HG03520 (cell line): ENCODE results near the gene SFPQ.
"Not testable (repeated sequence)": the region's sequence is repeated elsewhere in the genome, so short reads cannot be mapped to it uniquely, and the experiment has no call there.

Experiments used
- ATAC-seq: cut with Tn5 transposase; IDR thresholded peaks from one replicate; pipeline ENCODE4 v1.9.1; 2021; ENCODE audit warnings: mild to moderate bottlenecking, moderate library complexity; ENCODE audit not compliant: unreplicated experiment

Gene SFPQ

DNA sequence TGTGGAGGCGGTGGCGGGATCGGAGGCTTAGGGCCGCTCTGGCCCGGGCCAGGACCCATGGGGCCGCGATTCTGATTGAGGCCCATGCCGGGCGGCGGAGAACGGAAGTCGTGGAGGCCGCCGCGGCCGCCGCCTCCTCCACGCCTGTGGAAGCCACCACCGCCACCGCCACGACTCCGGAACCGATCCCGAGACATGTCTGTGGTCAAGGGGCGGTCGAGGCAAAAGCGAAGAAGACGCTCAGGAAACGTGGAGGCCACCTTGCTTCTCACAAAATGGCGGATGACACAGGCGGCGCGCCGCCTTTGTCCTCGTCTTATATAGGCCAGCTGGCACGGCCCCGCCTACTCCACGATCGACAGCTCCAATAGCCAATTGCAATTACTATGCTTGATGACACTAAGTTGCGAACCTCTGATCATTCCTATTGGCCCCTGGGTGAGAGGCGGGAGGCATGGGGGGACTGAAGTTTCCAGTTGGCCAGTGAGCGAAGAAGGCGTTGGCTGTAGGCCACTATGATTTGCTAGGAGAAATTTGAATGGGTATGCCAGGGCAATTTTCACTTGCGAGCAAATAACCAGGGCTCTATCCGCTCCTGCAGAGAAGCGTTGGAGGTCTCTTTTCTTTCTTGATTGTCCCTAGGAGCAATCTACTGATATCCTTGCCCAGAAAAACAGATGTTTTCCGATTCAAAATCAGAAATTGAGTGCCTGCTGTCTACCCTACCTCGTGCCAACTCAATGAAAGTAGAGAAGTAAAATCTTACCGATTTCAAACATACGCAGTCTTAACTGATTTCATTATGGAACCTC is at the start of gene SFPQ:
Gene SFPQ (minus strand): TSS at position 293 of the 812 bp plus-strand sequence. CDS start 96 bp downstream, at position 197.
- ATAC-seq = peak; percentile 83

DNA sequence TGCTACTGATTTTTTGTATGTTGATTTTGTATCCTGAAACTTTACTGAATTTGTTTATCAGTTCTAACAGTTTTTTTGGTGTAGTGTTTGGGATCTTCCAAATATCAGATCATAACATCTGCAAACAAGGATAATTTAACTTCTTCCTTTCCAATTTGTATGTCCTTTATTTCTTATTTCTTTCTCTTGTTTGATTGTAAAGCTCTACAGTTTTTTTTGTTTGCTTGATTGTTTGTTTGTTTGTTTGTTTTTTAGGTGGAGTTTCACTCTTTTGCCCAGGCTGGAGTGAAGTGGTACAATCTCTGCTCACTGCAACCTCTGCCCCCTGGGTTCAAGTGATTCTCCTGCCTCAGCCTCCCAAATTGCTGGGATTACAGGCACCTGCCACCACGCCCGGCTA is 43.8 kb upstream of the SFPQ start:
- not testable (repeated sequence) for ATAC-seq

DNA sequence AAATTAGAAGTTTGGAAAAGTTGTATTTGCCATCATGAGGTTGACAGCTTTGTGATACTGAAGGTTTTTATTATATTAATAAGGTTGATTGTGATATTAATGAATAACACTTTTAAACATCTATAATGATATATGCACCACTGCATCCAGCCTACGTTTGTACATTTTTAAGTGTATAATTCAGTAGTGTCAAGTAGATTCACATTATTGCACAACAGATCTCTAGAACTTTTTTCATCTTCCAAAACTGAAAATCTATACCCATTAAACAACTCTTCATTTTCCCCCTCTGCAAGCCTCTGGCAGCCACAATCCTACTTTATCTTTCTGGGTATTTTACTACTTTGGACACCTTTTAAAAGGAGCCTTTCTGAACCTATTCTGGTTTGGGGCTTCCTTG is 38.3 kb upstream of the SFPQ start:
- no peak for ATAC-seq

DNA sequence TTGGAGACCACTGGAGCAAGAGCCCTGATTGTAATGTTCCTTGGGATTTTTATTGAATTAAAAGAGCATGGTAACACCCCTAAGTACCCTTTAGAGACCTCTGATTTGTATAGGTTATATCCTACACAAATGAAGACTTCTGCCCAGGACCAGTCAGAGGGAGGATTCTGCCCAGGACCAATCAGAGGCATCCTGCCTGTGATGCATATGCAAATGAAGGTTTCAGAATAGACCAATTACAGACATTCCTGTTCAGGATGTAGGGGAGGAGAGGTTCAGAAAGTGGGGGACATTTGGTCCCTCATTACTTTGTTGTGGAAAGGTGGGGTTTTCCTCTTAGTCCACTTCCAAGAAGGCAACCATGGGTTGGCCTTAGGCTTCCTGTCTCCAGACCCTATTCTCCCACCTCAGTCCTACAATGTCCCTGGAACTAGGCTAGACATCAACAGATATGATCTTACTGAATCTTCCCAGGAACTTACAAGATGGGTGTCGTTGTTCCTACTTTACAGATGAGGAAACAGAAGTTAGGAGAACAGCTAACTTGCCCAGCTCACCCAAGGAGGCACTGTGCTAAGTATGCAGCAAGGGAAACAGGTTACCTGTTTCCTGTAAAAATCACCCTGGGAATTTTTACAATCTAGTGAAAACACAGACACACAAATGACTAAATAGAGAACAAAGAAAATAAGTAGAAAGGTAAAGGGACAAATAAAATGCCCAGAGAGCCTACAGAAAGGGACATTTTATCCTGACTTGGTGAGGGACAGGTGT is 36.8 kb upstream of the SFPQ start:
- no peak for ATAC-seq

DNA sequence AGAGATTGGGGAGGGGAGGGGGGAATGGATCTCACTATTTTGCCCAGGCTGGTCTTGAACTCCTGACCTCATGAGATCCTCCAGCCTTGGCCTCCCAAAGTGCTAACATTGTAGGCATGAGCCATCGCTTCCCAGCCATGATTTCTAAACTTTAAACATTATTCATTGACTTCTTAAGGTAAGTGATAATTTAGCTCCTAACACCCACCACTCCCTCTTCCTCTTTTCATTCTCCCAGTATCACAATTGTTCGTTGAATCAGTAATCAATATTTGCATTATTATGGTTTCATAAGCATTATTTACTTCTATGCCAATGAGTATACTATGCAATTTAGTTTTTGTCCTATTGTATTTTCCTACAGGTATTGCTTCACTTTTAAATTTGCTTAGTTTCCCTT is 33.6 kb upstream of the SFPQ start:
- ATAC-seq = no peak

DNA sequence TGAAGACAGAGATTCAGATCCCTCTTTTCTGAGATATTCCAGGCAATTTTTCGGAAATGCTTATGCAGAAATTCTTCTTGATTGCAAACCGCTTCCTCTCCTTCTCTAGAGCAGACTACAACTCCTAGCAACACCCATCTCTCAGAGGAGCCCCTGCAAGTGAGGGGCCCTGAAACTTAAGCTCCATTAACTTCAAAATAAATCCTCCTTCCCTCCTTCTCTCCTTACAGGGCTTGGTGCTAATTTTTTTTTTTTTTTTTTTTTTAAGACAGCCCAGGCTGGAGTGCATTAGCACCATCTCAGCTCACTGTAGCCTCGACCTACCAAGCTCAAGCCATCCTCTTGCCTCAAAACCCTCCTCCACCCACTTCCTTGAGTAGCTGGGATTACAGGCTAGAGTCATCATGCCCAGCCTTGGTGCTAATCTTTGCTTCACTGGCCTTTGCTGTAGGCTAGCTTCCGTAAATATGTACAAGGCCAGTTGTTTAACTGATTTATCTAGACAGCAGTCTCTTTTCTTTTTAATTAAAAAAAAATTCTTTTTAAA is 30.2 kb upstream of the SFPQ start:
- no peak for ATAC-seq

DNA sequence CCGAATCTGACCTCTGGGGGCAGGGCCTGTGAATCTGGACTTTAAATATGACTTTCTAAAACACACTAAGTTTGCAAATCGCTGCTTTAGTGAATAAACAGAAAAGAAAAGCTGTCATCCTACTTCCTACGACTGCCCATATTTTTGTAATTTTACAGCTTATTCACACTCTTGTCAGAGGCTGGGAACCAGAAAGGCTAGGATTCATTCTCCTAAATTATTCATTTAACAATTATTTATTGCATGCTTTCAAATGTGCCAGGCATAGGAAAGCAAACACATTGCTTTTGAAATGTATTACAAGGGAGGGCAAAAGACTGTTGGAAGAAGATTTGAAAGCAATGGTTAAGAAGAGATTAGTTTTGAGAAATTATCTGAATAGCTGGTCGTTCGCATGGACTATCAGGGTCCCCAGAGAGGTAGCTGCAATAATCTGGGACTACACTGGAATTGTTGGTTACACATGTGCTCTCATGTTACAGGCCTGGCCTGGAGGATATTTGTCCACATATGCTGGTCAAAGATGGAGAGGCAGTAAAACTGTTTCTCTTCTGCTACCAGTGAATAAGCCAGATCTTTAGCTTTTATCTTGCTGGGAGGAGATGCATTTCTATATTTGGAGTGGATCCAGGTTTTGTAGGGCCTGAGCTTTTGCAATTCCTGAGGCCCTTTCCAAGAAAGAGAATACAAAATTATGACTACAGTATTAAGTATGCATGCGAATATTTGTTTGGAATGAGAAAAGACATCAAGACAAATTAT is 29.6 kb upstream of the SFPQ start:
- ATAC-seq = no peak

DNA sequence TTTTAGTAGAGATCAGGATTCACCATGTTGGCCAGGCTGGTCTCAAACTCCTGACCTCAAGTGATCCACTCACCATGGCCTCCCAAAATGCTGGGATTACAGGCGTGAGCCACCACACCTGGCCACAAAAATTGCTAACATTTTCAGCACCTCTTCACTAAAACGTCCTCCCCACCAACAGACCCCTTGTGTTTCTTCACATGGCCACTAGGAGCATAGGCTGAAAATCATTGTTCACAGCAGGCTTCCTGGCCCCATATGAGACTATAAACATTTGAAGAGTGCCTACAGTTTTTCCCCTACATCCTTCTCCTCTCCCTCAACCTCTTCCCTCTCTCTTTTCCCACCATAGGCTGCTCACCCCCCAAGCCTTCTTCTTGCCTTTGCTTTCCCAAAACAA is 28.0 kb upstream of the SFPQ start:
- ATAC-seq = no peak

GRCh38 chr1:35215346-35215745 is 22.4 kb upstream of the SFPQ start:
- no peak for ATAC-seq

- ATAC-seq = no peak
Measured at GRCh38 chr1:35211120-35211414, 18.1 kb upstream of the SFPQ start.

DNA sequence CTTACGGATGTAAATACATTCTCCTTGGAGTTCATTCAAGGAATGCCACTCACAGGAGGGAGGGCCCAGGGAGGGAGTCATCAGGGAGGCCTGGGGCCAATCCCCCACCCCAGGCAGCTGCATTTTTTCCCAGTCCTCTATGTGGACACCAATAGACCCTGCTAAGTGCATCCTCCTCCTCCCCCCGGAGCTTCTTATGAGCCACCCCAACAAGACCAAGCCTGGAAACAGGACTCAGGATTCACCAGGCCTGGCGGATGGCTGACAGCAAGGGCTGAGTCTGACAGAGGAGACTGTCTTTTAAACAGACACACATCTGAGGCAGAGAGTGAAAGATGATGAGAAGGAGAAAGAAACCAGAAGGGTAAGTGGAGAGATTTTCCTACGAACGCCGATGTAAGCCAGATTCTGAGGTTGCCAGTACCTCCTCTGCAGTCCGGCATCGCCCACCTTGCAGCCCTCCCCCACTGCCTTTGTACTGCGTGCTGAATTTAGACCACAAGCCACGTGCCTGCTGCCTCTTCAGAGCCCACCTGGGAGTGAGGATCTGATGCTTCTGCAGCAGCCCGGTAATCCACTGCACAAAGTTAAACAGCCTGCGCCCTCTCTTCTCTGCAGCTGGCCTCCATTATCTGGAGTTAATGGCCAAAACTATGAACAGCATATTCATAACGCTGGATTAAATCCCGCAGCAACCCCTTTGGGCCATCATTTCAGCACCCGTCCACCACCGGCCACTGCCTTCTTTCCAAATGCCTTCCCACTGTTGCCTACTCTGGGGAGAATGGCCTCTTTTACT is 17.6 kb upstream of the SFPQ start:
- ATAC-seq = no peak

- ATAC-seq = no peak
Measured at GRCh38 chr1:35203295-35203694, 10.3 kb upstream of the SFPQ start.

- ATAC-seq = no peak
Measured at GRCh38 chr1:35202048-35202719, 9.2 kb upstream of the SFPQ start.

- ATAC-seq = no peak
Measured at GRCh38 chr1:35201631-35202030, 8.7 kb upstream of the SFPQ start.

- ATAC-seq = peak; percentile 34
Measured at GRCh38 chr1:35192056-35192852, 691 bp downstream of the SFPQ start.

DNA sequence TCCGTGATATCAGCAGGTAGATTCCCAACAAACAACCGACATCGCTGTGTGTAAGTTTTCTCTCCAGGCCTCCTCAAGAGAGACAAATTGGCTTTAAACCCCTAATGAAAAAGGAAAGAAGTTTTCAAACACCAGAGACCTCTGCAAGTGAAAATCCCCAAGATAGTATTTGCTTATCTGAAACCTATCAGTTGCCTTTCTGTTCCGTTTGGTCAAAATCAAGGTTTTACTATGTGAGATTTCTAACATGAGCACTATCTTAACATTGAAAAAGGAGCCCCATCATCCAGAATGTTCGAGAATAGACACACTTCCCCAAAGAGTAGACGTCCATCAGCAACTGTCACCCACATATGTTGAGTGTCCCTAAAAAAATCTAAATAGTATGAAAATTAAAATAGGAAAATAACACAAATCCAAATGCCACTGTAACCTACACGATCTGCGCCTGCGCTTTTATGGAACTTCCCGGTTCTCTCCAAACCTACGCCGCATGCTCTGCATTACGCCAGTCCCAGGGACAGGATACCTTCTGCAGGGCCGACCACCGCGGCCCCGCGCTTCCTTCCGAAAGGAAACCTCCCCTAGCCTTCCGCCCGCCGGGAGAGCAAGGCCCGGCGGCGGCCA is 1.4 kb downstream of the SFPQ start:
- ATAC-seq = no peak

- no peak for ATAC-seq
Measured at GRCh38 chr1:35190784-35191183, 2.2 kb downstream of the SFPQ start.

DNA sequence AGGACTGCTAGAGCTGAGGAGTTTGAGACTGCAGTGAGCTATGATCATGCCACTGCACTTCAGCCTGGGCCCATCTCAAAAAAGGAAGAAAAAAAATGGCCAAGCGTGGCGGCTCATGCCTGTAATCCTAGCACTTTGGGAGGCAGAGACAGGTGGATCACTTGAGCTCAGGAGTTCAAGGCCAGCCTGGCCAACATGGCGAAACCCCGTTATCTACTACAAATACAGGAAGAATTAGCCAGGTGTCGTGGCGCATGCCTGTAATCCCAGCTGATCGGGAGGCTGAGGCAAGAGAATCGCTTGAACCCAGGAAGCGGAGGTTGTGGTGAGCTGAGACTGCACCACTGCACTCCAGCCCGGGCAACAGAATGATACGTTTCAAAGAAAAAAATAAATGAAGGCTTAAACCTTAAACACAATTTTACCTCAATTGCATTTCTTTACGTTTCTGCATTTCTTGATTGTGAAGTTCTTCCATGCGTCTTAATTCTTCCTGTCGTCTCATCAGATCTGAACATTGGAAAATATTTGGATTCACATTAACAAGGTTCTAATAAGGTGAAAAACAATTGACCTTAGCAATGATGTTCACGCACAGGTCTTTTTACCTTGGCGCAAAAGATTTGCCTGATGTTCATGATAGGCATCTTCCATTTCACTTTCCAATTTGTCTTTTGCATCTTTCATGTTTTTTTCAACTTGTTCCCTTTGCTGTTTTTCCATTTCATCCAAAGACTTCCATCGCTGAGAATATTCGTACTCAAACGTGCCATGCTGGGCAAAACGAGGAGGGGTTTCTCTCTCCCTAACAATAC is 4.2 kb downstream of the SFPQ start:
- ATAC-seq = no peak
